Endothelial cell of hepatic sinusoid (primary cell): ENCODE measurements around the gene UBE2S.

ENCODE experiments used
- in situ Hi-C: cut with HindIII; loops from 2 replicates; pipeline ENCODE4 v1.10.0; 2017; ENCODE audit warnings: low sequenced_read_pairs

The UBE2S gene

GRCh38 chr19:55366790-55367189 lies 40.8 kb downstream of the UBE2S start:
- in situ Hi-C loops, result no loop called here

GRCh38 chr19:55365964-55366363 lies 41.6 kb downstream of the UBE2S start:
- in situ Hi-C loops, result no loop called here

- in situ Hi-C loops, result no loop called here
Measured at GRCh38 chr19:55365245-55365644, 42.3 kb downstream of the UBE2S start.

GRCh38 chr19:55362990-55363716 lies 44.4 kb downstream of the UBE2S start, which contains the start of gene GARIN5B:
TSS of gene GARIN5B (minus strand) at chr19:55363260. CDS start at chr19:55363066, 194 bp downstream.
- in situ Hi-C loops, result no loop called here

- in situ Hi-C loops, result no loop called here
Measured at GRCh38 chr19:55362174-55362989, 45.2 kb downstream of the UBE2S start.

GRCh38 chr19:55360902-55361301 lies 46.7 kb downstream of the UBE2S start:
- in situ Hi-C loops, result no loop called here

- in situ Hi-C loops, result loop anchor here (10.0 kb wide), 1 partner anchor 116 kb away; the partner anchor contains the start of gene ZNF628
Measured at GRCh38 chr19:55358943-55359908, 48.4 kb downstream of the UBE2S start.

GRCh38 chr19:55358493-55358892 lies 49.1 kb downstream of the UBE2S start:
- in situ Hi-C loops, result loop anchor here (10.0 kb wide), 1 partner anchor 116 kb away; the partner anchor contains the start of gene ZNF628

GRCh38 chr19:55355213-55355821 lies 52.3 kb downstream of the UBE2S start:
- in situ Hi-C loops, result loop anchor here (10.0 kb wide), 1 partner anchor 119 kb away; the partner anchor contains the start of gene ZNF628

- in situ Hi-C loops, result loop anchor here (5.0 to 10.0 kb wide), 2 partner anchors 57 to 120 kb away; partner anchors contain the start of gene ZNF628
Measured at GRCh38 chr19:55354698-55355212, 52.8 kb downstream of the UBE2S start, which contains the start of gene COX6B2. TSS of gene COX6B2 (minus strand) at chr19:55354719. CDS start at chr19:55354521, 198 bp downstream.

GRCh38 chr19:55353803-55354697 lies 53.5 kb downstream of the UBE2S start:
- in situ Hi-C loops, result loop anchor here (5.0 to 10.0 kb wide), 2 partner anchors 57 to 121 kb away; partner anchors contain the start of gene ZNF628

- in situ Hi-C loops, result loop anchor here (5.0 to 10.0 kb wide), 2 partner anchors 56 to 121 kb away; partner anchors contain the start of gene ZNF628
Measured at GRCh38 chr19:55353356-55353802, 54.2 kb downstream of the UBE2S start.

GRCh38 chr19:55352549-55353145 lies 54.9 kb downstream of the UBE2S start:
- in situ Hi-C loops, result loop anchor here (5.0 to 10.0 kb wide), 2 partner anchors 55 to 122 kb away; partner anchors contain the start of gene ZNF628

- in situ Hi-C loops, result loop anchor here (5.0 to 10.0 kb wide), 2 partner anchors 55 to 123 kb away; partner anchors contain the start of gene ZNF628
Measured at GRCh38 chr19:55352040-55352439, 55.5 kb downstream of the UBE2S start.

- in situ Hi-C loops, result loop anchor here (5.0 to 10.0 kb wide), 2 partner anchors 53 to 124 kb away; partner anchors contain the start of gene ZNF628
Measured at GRCh38 chr19:55350620-55351315, 56.8 kb downstream of the UBE2S start.
